HepG2 (cell line): ENCODE results near the gene TMEM229A. TPM values are rescaled to one million over a fixed set of nuclear protein-coding genes. Genes with fewer than 3 reads are reported as not detected.

Experiments used
- ATAC-seq: fragments of 200-7000 bp; cut with Tn5 transposase; 3 replicates; pipeline ENCODE4 v1.9.1; 2020; ENCODE audit warnings: mild to moderate bottlenecking, moderate library complexity
- BruUV-seq: library from RNA; stranded (reverse); fragments of 400-500 nt; replicated peaks from 2 replicates; lab custom pipeline; 2021; lab: Mats Ljungman, UMichigan
- CTCF ChIA-PET: fragments of 300-600 bp; formaldehyde crosslinking; extraction: SDS; loops from one replicate; lab custom pipeline; 2021; ENCODE audit warnings: low total read pairs, inconsistent platforms, low intra/inter-chr PET ratio; lab: Yijun Ruan, JAX
- POLR2A ChIA-PET: fragments of 350-600 bp; sonication (Branson Sonifier 250); formaldehyde crosslinking; loops from one replicate; lab custom pipeline; 2020; ENCODE audit warnings: antibody characterized with exemption, inconsistent platforms; lab: Yijun Ruan, JAX
- DNase-seq: peaks from one replicate; pipeline ENCODE4 v3.0.0-alpha.2; 2015; ENCODE audit warnings: low spot score
- FAIRE-seq: peaks from 3 replicates; lab custom pipeline; 2011; peaks lifted over from hg19 to GRCh38; lab: Jason Lieb, UNC
- H2AFZ ChIP-seq: one replicate; pipeline ENCODE4 v1.6.1; 2011; ENCODE audit warnings: low read length, inconsistent platforms
- H3K27ac ChIP-seq: fragments of 300-600 bp; 3 replicates; pipeline ENCODE4 v1.8.0; 2011; ENCODE audit warnings: mixed run types, mild to moderate bottlenecking, mixed read lengths, low read length, inconsistent platforms; ENCODE audit not compliant: insufficient read depth; ENCODE audit errors: extremely low read length
- H3K27me3 ChIP-seq, 2 experiments: fragments of 200-600 bp in 1 of 2; 2 replicates in 1 of 2; 3 replicates in 1 of 2; pipeline versions ENCODE4 v1.6.0 to v1.8.0; 2011; ENCODE audit warnings: low read length in 2 of 2, mild to moderate bottlenecking in 2 of 2, moderate library complexity in 2 of 2, inconsistent platforms in 1 of 2; ENCODE audit not compliant: insufficient read depth in 2 of 2, control insufficient read depth in 1 of 2
- H3K36me3 ChIP-seq, 2 experiments: fragments of 200-600 bp in 1 of 2; replicated peaks in 1 of 2; 2 replicates in 1 of 2; 3 replicates in 1 of 2; pipeline versions ENCODE4 v1.5.1 to v1.8.0; 2011; ENCODE audit warnings: low read length in 2 of 2, inconsistent platforms in 1 of 2; ENCODE audit not compliant: insufficient read depth in 2 of 2, control insufficient read depth in 1 of 2
- H3K4me1 ChIP-seq: 2 replicates; pipeline ENCODE4 v1.5.1; 2012; ENCODE audit warnings: low read length, inconsistent platforms; ENCODE audit not compliant: insufficient read depth
- H3K4me2 ChIP-seq: 2 replicates; pipeline ENCODE4 v1.6.0; 2011; ENCODE audit warnings: low read depth, low read length, inconsistent platforms
- H3K4me3 ChIP-seq, 3 experiments: fragments of 200-600 bp in 1 of 3; sonication (generic), shearing (Covaris generic) in 1 of 3; replicated peaks in 1 of 3; 2 replicates each; pipeline ENCODE4 v1.5.1; 2011 to 2016; ENCODE audit warnings: low read length in 3 of 3, inconsistent platforms in 2 of 3, low read depth in 2 of 3, mild to moderate bottlenecking in 2 of 3, control low read depth in 1 of 3, mixed read lengths in 1 of 3; ENCODE audit not compliant: insufficient read depth in 1 of 3
- H3K79me2 ChIP-seq: one replicate; pipeline ENCODE4 v1.6.1; 2011; ENCODE audit warnings: low read length, inconsistent platforms; ENCODE audit not compliant: insufficient read depth
- H3K9ac ChIP-seq: 2 replicates; pipeline ENCODE4 v1.6.0; 2011; ENCODE audit warnings: mild to moderate bottlenecking, low read depth, low read length, inconsistent platforms; ENCODE audit not compliant: insufficient read depth
- H3K9me3 ChIP-seq: 2 replicates; pipeline ENCODE4 v1.5.1; 2012; ENCODE audit warnings: mild to moderate bottlenecking, low read length
- H4K20me1 ChIP-seq: 2 replicates; pipeline ENCODE4 v1.6.0; 2011; ENCODE audit warnings: inconsistent platforms, mild to moderate bottlenecking, low read length, moderate library complexity; ENCODE audit not compliant: insufficient read depth
- ARNT ChIP-seq: fragments of 450-650 bp; IDR thresholded peaks from 2 replicates; pipeline ENCODE4 v1.6.1; 2017
- ARNT2 ChIP-seq: sonication (generic); formaldehyde crosslinking; IDR thresholded peaks from 2 replicates; pipeline ENCODE4 v1.8.0; 2022; ENCODE audit warnings: mild to moderate bottlenecking, low read depth, missing genetic modification reagents, moderate library complexity
- ATF7 ChIP-seq, 2 experiments: fragments of 450-650 bp in 1 of 2; sonication (generic) in 1 of 2; formaldehyde crosslinking in 1 of 2; IDR thresholded peaks; 2 replicates each; pipeline versions ENCODE4 v1.4.0 to v1.6.1; 2016 to 2020; ENCODE audit warnings: antibody characterized with exemption in 1 of 2, mild to moderate bottlenecking in 1 of 2, missing genetic modification reagents in 1 of 2
- CBX5 ChIP-seq: sonication (generic); formaldehyde crosslinking; IDR thresholded peaks from 2 replicates; pipeline ENCODE4 v1.4.0; 2020; ENCODE audit warnings: missing genetic modification reagents, borderline replicate concordance
- DMAP1 ChIP-seq: IDR thresholded peaks from 2 replicates; pipeline ENCODE4 v1.6.1; 2016
- ELF1 ChIP-seq: sonication (generic); formaldehyde crosslinking; IDR thresholded peaks from 2 replicates; pipeline ENCODE4 v1.4.0; 2020; ENCODE audit warnings: missing genetic modification reagents
- GPN1 ChIP-seq: sonication (generic); formaldehyde crosslinking; IDR thresholded peaks from 2 replicates; pipeline ENCODE4 v1.5.1; 2020; ENCODE audit warnings: missing genetic modification reagents, borderline replicate concordance
- HNF4A ChIP-seq: sonication (generic); formaldehyde crosslinking; IDR thresholded peaks from 2 replicates; pipeline ENCODE4 v1.4.0; 2020; ENCODE audit warnings: missing genetic modification reagents
- ONECUT2 ChIP-seq: sonication (generic); formaldehyde crosslinking; IDR thresholded peaks from 2 replicates; pipeline ENCODE4 v1.4.0; 2020; ENCODE audit warnings: missing genetic modification reagents
- REPIN1 ChIP-seq: sonication (generic); formaldehyde crosslinking; IDR thresholded peaks from 2 replicates; pipeline ENCODE4 v1.8.0; 2022; ENCODE audit warnings: missing genetic modification reagents, low read depth, mild to moderate bottlenecking, borderline replicate concordance
- SRSF1 ChIP-seq: fragments of 200-400 bp; formaldehyde crosslinking; optimal IDR thresholded peaks from 2 replicates; pipeline ENCODE3; 2017; ENCODE audit warnings: mild to moderate bottlenecking, low read depth, low read length, moderate library complexity
- ZFX ChIP-seq: sonication (generic); formaldehyde crosslinking; IDR thresholded peaks from 2 replicates; pipeline ENCODE4 v1.4.0; 2020; ENCODE audit warnings: mild to moderate bottlenecking, low read depth, missing genetic modification reagents, moderate library complexity
- ZNF232 ChIP-seq: sonication (generic); formaldehyde crosslinking; IDR thresholded peaks from 2 replicates; pipeline ENCODE4 v1.4.0; 2020; ENCODE audit warnings: missing genetic modification reagents, borderline replicate concordance
- ZNF383 ChIP-seq: sonication (generic); formaldehyde crosslinking; IDR thresholded peaks from 2 replicates; pipeline ENCODE4 v1.4.0; 2020; ENCODE audit warnings: missing genetic modification reagents, mild to moderate bottlenecking, borderline replicate concordance
- WGBS: methylation state at CpG from one replicate; pipeline ENCODE4 v1.1.6; 2017; ENCODE audit warnings: low lambda C conversion rate; 5-methylcytosine and 5-hydroxymethylcytosine counted together
- in situ Hi-C: cut with HindIII; loops from 2 replicates; pipeline ENCODE4 v1.10.0; 2017; ENCODE audit warnings: low pct_unique_long_range_greater_than_20kb; ENCODE audit not compliant: extremely low pct_ligation_motif_present
- intact Hi-C: fragments of 100-400 bp; cut with micrococcal nuclease; formaldehyde crosslinking; loops from one replicate; pipeline ENCODE4 v1.10.0; 2022; ENCODE audit not compliant: unreplicated experiment
- polyA plus RNA-seq, 8 experiments: library from polyadenylated mRNA; depleted of rRNA in 3 of 8; stranded (reverse) in 7 of 8; unstranded in 1 of 8; fragments of >200 nt; fragmentation: Illumina TruSeq in 4 of 8; extraction: Trizol in 4 of 8; gene quantifications; 2 replicates each; pipeline versions ENCODE4 v1.2.1 to v1.2.3, GENCODE V29; 2011 to 2016; ENCODE audit warnings: low read depth in 4 of 8, missing spikeins in 1 of 8, mixed read lengths in 1 of 8; ENCODE audit not compliant: insufficient read depth in 1 of 8
- total RNA-seq, 5 experiments: library from RNA; depleted of rRNA; stranded (reverse); fragments of >200 nt; fragmentation: Illumina TruSeq; extraction: Trizol; gene quantifications; 2 replicates each; pipeline ENCODE4 v1.2.3, GENCODE V29; 2016; ENCODE audit warnings: low read depth in 1 of 5
- TF ChIP-seq, protein P1 (sequence below): sonication (generic); formaldehyde crosslinking; IDR thresholded peaks from 2 replicates; pipeline ENCODE4 v1.4.0; 2020; ENCODE audit warnings: missing genetic modification reagents
- TF ChIP-seq, protein P2 (sequence below), 2 experiments: fragments of 450-650 bp in 1 of 2; sonication (generic) in 1 of 2; formaldehyde crosslinking in 1 of 2; IDR thresholded peaks; 2 replicates each; pipeline versions ENCODE4 v1.6.1 to v1.8.0; 2016 to 2022; ENCODE audit warnings: antibody characterized with exemption in 1 of 2, mild to moderate bottlenecking in 1 of 2, missing genetic modification reagents in 1 of 2

Gene TMEM229A
- total and polyA plus RNA-seq, 2 of the 13 experiments (the other 11 are each of a cell fraction or from before 2014, with no cell fraction given) = not detected

GRCh38 chr7:124030964-124031363, 1.9 kb downstream of the TMEM229A start:
- H3K27me3 ChIP-seq = peaks cover 0 to 13% of the 10 kb centered on the region in 2 experiments; a peak in 1 of 5 replicates
- no peak overlapping the region for H3K4me3 ChIP-seq
- no peaks in the 10 kb centered on the region for H3K4me1 ChIP-seq
- no peak overlapping the region for H2AFZ ChIP-seq
- H3K9ac ChIP-seq = no peak overlapping the region
- 12% methylated on average over 4 of the region's 4 CpGs for WGBS
- in situ Hi-C loops (no loop called here), intact Hi-C loops (no loop called here)
- H3K36me3 ChIP-seq = no peaks in the 10 kb centered on the region
- H3K27ac ChIP-seq = no peak overlapping the region
- DNase-seq = no peak
- H3K9me3 ChIP-seq = no peaks in the 10 kb centered on the region
- ChIA-PET POLR2A (no interaction called here), CTCF (no interaction called here)
- no peaks in the 10 kb centered on the region for H3K79me2 ChIP-seq
- H4K20me1 ChIP-seq = no peaks in the 10 kb centered on the region
- no peak overlapping the region for H3K4me2 ChIP-seq
- no TSS peak for BruUV-seq
- FAIRE-seq = no peak
- no peak for ATAC-seq
- TF ChIP-seq ONECUT2 (no peak), ZNF232 (CRISPR knock-in tag) (no peak), ARNT2 (CRISPR knock-in tag) (no peak), ARNT (no peak), HNF4A (CRISPR knock-in tag) (no peak), ATF7 (IDR thresholded peaks at IDR 0.05) (no peak), ATF7 (CRISPR knock-in tag; IDR thresholded peaks at IDR 0.05) (no peak), CBX5 (CRISPR knock-in tag) (no peak), REPIN1 (CRISPR knock-in tag) (no peak), DMAP1 (no peak), GPN1 (CRISPR knock-in tag) (no peak), ZFX (CRISPR knock-in tag) (no peak), ZNF383 (CRISPR knock-in tag) (no peak), ELF1 (no peak), SRSF1 (no peak)
- TF ChIP-seq, protein P1, sequence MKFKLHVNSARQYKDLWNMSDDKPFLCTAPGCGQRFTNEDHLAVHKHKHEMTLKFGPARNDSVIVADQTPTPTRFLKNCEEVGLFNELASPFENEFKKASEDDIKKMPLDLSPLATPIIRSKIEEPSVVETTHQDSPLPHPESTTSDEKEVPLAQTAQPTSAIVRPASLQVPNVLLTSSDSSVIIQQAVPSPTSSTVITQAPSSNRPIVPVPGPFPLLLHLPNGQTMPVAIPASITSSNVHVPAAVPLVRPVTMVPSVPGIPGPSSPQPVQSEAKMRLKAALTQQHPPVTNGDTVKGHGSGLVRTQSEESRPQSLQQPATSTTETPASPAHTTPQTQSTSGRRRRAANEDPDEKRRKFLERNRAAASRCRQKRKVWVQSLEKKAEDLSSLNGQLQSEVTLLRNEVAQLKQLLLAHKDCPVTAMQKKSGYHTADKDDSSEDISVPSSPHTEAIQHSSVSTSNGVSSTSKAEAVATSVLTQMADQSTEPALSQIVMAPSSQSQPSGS (CRISPR knock-in tag) = no peak
- TF ChIP-seq, protein P2, sequence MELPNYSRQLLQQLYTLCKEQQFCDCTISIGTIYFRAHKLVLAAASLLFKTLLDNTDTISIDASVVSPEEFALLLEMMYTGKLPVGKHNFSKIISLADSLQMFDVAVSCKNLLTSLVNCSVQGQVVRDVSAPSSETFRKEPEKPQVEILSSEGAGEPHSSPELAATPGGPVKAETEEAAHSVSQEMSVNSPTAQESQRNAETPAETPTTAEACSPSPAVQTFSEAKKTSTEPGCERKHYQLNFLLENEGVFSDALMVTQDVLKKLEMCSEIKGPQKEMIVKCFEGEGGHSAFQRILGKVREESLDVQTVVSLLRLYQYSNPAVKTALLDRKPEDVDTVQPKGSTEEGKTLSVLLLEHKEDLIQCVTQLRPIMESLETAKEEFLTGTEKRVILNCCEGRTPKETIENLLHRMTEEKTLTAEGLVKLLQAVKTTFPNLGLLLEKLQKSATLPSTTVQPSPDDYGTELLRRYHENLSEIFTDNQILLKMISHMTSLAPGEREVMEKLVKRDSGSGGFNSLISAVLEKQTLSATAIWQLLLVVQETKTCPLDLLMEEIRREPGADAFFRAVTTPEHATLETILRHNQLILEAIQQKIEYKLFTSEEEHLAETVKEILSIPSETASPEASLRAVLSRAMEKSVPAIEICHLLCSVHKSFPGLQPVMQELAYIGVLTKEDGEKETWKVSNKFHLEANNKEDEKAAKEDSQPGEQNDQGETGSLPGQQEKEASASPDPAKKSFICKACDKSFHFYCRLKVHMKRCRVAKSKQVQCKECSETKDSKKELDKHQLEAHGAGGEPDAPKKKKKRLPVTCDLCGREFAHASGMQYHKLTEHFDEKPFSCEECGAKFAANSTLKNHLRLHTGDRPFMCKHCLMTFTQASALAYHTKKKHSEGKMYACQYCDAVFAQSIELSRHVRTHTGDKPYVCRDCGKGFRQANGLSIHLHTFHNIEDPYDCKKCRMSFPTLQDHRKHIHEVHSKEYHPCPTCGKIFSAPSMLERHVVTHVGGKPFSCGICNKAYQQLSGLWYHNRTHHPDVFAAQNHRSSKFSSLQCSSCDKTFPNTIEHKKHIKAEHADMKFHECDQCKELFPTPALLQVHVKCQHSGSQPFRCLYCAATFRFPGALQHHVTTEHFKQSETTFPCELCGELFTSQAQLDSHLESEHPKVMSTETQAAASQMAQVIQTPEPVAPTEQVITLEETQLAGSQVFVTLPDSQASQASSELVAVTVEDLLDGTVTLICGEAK (IDR thresholded peaks at IDR 0.05) = no peak
- TF ChIP-seq, protein P2 (CRISPR knock-in tag; IDR thresholded peaks at IDR 0.05) = no peak
